Measurements from ENCODE around the gene FARS2. TPM values are rescaled to one million over a fixed set of nuclear protein-coding genes. Genes with fewer than 3 reads are reported as not detected.

The FARS2 gene
- total and polyA plus RNA-seq, 9 of the 15 experiments (the other 6 are each of a cell fraction or from before 2014, with no cell fraction given): 16.5 to 62.2 (median 27.0) TPM

- no peak for TF ChIP-seq ZBTB1 (CRISPR knock-in tag; IDR thresholded peaks at IDR 0.05; ENCODE audit: borderline replicate concordance, low read depth)
- no peak for TF ChIP-seq PCBP1 (IDR thresholded peaks at IDR 0.05; ENCODE audit: low read depth, low read length, poor library complexity, severe bottlenecking)
- TF ChIP-seq IRF1 (CRISPR knock-in tag; IDR thresholded peaks at IDR 0.05; ENCODE audit: borderline replicate concordance): no peak
- TF ChIP-seq BCLAF1 (IDR thresholded peaks at IDR 0.05; ENCODE audit: borderline replicate concordance in 1 of 2, control insufficient read depth in 1 of 2, low read depth in 2 of 2, low read length in 1 of 2): no peak
- no peak for TF ChIP-seq CREB1 (IDR thresholded peaks at IDR 0.05)
- TF ChIP-seq CREB1 (CRISPR knock-in tag; IDR thresholded peaks at IDR 0.05): no peak
- no peak for TF ChIP-seq NCOA1 (IDR thresholded peaks at IDR 0.05; ENCODE audit: low read depth)
- peak; percentile 79 for TF ChIP-seq ZNF316 (IDR thresholded peaks at IDR 0.05)
- no peak for TF ChIP-seq PRDM10 (IDR thresholded peaks at IDR 0.05; ENCODE audit: partially characterized antibody)
- peak; percentile 73 for TF ChIP-seq MAFG (tag; conservative IDR thresholded peaks at IDR 0.05)
- TF ChIP-seq LEF1 (IDR thresholded peaks at IDR 0.05): no peak
- TF ChIP-seq MAFF (IDR thresholded peaks at IDR 0.05; ENCODE audit: low read length): peak; percentile 76
- TF ChIP-seq PRPF4 (IDR thresholded peaks at IDR 0.05; ENCODE audit: insufficient read depth, low read depth, low read length, poor library complexity, severe bottlenecking): no peak
- TF ChIP-seq ZNF431 (CRISPR knock-in tag; IDR thresholded peaks at IDR 0.05): no peak
- no peak for TF ChIP-seq IRF2 (CRISPR knock-in tag; IDR thresholded peaks at IDR 0.05)
Observed at GRCh38 chr6:5482619-5483018, 221.3 kb downstream of the FARS2 start (continued).
